HuH-7.5 (cell line): ENCODE measurements around the gene EBP.
"Not testable (repeated sequence)": the region's sequence is repeated elsewhere in the genome, so short reads cannot be mapped to it uniquely, and the experiment has no call there.

Experiments
- DNase-seq: peaks from one replicate; pipeline ENCODE4 v3.0.0; 2011; ENCODE audit warnings: low spot score

EBP gene

GRCh38 chrX:48525853-48526252, 4.2 kb downstream of the EBP start:
- DNase-seq = not testable (repeated sequence)

GRCh38 chrX:48530736-48531135, 9.1 kb downstream of the EBP start:
- no peak for DNase-seq

DNA sequence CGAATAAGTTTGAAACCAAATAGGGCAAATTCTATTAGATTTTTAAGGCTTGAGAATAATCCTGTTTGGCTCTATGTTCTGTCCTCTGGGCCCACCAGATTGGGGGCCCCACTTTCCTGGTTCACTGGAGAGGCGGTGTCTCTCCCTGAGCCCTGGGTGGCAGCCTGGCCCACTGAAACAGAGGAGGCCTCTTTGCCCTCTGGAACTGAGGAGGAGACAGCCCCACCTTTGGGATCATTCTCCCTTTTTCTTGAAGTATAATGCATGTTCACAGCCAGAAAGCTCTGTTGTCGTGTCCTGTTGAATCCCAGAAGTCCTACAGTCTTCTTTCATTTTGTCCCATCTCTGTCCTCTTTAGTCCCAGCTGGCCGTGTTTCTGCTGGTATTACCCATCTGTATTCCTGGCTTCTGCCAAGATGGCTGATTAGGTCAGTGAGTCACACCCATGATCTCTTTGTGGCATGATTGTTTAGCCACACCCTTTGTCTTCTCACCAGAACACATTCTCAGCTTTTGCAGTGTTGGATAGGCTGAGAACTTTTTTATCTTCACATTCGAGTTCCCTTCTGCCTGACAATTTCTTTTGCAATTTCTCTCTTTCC, 9.9 kb downstream of the EBP start:
- no peak for DNase-seq

GRCh38 chrX:48532161-48532560, 10.6 kb downstream of the EBP start:
- DNase-seq = no peak

DNA sequence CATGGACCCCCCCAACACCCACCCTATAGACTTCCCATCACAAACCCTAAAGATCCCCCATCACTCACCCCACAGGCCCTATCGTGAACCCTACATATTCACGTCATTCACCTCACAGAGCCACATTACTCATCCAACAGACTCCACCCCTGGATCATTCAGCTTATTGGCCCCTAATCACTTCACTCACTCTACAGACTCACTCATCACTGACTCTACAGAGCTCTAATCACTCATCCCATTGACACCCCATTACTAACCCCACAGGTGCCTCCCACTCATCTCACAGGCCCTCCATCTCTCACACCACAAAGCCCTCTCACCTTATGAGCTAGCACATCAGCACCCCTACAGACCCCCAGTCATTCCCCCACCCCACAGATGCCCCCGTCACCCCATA, 11.6 kb downstream of the EBP start:
- DNase-seq = no peak

- no peak for DNase-seq
Observed at GRCh38 chrX:48538641-48539344, 17.2 kb downstream of the EBP start.

DNA sequence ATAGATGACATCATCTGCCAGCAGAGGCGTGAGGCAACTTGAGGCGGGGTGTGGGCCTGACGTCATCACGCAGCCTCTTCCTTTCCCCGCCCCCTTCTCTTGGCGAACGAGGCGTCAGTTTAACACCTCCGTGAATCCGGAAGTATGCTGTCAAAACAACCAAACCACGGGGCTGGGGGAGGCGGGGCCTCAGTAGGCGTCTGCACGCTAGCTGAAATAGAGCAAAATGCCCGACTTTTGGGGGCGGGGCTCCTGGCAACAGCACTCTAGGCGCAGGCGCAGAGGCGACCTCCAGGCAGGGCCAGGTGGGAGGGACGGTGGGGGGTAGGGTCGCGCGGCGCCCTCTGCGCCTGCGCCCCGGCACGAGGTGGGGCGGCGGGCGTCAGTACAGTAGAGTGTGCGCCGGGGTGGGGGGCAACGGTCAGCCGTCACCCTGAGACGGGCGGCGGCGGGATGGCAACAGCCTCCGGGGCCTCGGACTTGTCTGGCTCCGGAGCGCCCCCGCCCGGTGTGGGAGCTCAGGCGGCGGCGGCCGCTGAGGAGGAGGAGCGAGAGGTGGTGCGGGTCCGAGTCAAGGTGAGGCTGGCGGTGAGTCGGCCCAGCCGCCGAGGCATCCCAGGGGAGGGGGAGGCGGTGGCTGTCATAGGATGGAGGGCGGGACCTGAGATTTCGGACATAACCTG, 17.9 kb downstream of the EBP start, which contains the start of gene TBC1D25:
Gene TBC1D25, plus strand, starts transcription at position 370 of the 683 bp plus-strand sequence. Its CDS starts 84 bp downstream, at position 454.
- peak; percentile 82 for DNase-seq

- peak; percentile 40 for DNase-seq
Observed at GRCh38 chrX:48540028-48540375, 18.4 kb downstream of the EBP start.

GRCh38 chrX:48540480-48540879, 18.9 kb downstream of the EBP start:
- DNase-seq = no peak

DNA sequence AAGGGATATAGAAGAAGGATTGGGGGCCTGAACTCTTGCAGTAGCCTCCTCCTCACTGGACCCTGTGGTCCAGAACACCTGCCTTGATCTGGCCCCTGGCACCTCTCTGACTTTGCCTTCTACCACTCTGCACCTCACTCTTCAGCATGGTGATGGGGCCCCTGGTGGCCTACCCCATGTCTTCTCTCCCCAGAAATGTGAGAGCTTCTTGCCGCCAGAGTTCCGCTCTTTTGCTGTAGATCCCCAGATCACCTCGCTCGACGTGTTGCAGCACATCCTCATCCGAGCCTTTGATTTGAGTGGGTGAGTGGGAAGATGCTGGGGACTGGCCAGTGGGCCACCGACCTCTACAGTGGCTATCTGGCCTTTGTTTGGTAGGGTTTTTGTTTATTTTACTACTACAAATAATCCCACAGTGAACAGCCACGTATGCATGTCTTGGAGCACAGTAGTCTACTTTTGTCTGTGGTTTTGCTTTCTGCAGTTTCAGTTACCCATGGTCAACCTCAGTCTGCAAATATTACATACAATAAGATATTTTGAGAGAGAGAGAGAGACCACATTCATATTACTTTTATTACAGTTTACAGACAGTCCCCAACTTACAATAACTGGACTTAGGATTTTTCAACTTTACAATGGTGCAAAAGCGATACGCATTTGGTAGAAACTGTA, 19.7 kb downstream of the EBP start:
- DNase-seq = no peak

DNA sequence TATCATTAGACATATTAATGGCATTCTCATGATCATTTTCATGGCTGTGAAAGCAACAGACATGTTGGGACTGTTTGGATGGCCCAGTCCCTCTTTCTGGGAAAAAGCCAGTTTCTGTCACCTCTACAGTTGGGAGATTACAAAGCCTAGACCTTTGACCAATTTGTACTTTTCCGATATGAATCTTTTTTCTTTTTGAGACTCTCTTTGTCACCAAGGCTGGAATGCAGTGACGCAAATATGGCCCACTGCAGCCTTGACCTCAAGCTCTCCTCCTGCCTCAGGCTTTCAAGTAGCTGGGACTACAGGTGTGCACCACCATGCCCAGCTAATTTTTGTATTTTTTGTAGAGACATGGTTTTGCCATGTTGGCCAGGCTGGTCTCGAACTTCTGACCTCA, 27.3 kb downstream of the EBP start:
- no peak for DNase-seq

DNA sequence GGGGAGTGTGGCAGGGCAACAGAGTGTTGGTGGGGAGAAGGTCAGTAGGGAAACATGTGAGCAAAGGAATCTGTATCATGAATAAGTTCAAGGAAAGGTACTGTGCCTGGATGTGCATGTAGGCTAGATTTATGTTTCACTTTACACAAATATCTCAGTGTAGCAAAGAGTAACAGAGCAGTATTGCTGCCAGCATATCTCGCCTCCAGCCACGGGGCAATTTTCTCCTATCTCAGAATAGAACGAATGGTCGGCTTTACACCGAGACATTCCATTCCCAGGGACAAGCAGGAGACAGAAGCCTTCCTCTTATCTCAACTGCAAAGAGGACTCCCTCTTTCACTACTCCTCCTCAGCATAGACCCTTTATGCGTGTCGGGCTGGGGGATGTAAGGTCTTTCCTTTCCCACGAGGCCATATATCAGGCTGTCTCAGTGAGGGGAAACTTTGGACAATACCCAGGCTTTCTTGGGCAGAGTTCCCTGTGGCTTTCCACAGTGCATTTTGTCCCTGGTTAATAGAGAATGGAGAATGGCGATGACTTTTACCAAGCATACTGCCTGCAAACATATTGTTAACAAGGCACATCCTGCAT, 34.2 kb downstream of the EBP start:
- not testable (repeated sequence) for DNase-seq

GRCh38 chrX:48558271-48558670, 36.7 kb downstream of the EBP start:
- no peak for DNase-seq

GRCh38 chrX:48559636-48560035, 38.0 kb downstream of the EBP start:
- DNase-seq = no peak

GRCh38 chrX:48560056-48560455, 38.4 kb downstream of the EBP start:
- no peak for DNase-seq

DNA sequence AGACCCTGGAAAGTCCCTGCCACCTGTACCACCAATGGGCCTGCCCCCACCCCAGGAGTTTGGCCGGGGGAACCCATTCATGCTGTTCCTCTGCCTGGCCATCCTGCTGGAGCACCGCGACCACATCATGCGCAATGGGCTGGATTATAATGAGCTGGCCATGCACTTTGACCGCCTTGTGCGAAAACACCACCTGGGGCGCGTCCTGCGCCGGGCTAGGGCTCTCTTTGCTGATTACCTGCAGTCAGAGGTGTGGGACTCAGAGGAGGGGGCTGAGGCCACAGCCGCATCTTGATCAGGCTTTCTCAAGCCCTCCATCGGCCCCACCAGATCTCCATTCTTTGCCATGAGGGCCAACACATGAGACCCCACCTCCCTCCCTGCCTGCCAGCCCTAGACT, 39.1 kb downstream of the EBP start:
- no peak for DNase-seq

- DNase-seq = no peak
Observed at GRCh38 chrX:48569958-48570357, 48.4 kb downstream of the EBP start.

DNA sequence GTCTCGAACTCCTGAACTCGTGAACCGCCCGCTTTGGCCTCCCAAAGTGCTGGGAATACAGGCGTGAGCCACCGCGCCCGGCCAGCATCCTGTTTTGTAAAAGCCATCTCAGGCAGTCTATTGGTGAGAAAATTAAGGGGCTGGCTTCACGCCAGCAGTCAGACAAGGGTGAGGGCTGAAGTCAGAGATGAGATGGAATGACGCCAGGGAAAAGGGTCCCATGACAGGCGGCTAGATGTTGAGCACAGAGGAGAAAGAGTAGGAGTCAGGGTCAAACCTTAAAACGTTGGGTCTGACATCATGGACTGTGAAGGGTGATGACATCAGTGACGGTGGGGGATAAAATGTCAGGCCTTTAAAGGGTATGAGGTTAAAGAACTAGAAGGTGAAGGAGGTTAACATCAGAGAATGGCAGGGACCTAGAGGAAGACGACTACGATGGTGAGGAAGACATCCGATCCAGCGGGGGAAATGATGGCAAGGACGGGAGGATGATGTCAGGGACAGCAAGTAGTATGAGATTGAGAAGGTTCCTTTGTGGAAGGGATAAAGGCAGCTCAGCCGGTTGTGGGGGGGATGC, 52.2 kb downstream of the EBP start:
- DNase-seq = no peak

GRCh38 chrX:48574270-48575266, 53.0 kb downstream of the EBP start, which contains the start of gene RBM3:
Gene RBM3, plus strand, starts transcription at chrX:48574484. Its CDS starts 697 bp downstream, at chrX:48575181.
- DNase-seq = peak; percentile 86

GRCh38 chrX:48575642-48576041, 54.0 kb downstream of the EBP start:
- DNase-seq = no peak

GRCh38 chrX:48576108-48576507, 54.5 kb downstream of the EBP start:
- DNase-seq = no peak
